GM12891 (cell line): ENCODE results near the gene ZNRF1.

Experiments used
- DNase-seq: peaks from one replicate; pipeline ENCODE4 v3.0.0; 2011; ENCODE audit warnings: low spot score; ENCODE audit not compliant: insufficient read length
- FAIRE-seq: peaks from 2 replicates; lab custom pipeline; 2011; peaks lifted over from hg19 to GRCh38; lab: Jason Lieb, UNC
- PAX5 ChIP-seq: IDR thresholded peaks from 2 replicates; pipeline ENCODE4 v1.6.1; 2011; ENCODE audit warnings: low read length, moderate library complexity, mild to moderate bottlenecking; ENCODE audit not compliant: insufficient read depth, severe bottlenecking
- POLR2A ChIP-seq: IDR thresholded peaks from 2 replicates; pipeline ENCODE4 v1.6.1; 2011; ENCODE audit warnings: low read depth, low read length, control low read depth
- POLR2AphosphoS5 ChIP-seq: IDR thresholded peaks from 2 replicates; pipeline ENCODE4 v1.6.1; 2011; ENCODE audit warnings: low read depth, low read length, control low read depth
- POU2F2 ChIP-seq: IDR thresholded peaks from 2 replicates; pipeline ENCODE4 v1.6.1; 2011; ENCODE audit warnings: low read depth, mild to moderate bottlenecking, control low read depth, low read length, moderate library complexity
- SPI1 ChIP-seq: IDR thresholded peaks from 2 replicates; pipeline ENCODE4 v1.6.1; 2011; ENCODE audit warnings: low read depth, low read length, control low read depth
- TAF1 ChIP-seq: IDR thresholded peaks from 2 replicates; pipeline ENCODE4 v1.6.1; 2011; ENCODE audit warnings: low read depth, low read length, control low read depth

The ZNRF1 gene

GRCh38 chr16:75102595-75102994 is 103.8 kb downstream of the ZNRF1 start:
- DNase-seq = no peak
- TF ChIP-seq TAF1 = no peak
- no peak for TF ChIP-seq SPI1
- no peak for TF ChIP-seq POLR2A
- TF ChIP-seq PAX5 = no peak
- no peak for TF ChIP-seq POLR2AphosphoS5
- no peak for TF ChIP-seq POU2F2

GRCh38 chr16:75103994-75104393 is 105.2 kb downstream of the ZNRF1 start:
- FAIRE-seq = peak; percentile 40
- DNase-seq = no peak
- TF ChIP-seq POU2F2 = no peak
- TF ChIP-seq PAX5 = no peak
- no peak for TF ChIP-seq TAF1
- no peak for TF ChIP-seq SPI1
- no peak for TF ChIP-seq POLR2A
- TF ChIP-seq POLR2AphosphoS5 = no peak

More at GRCh38 chr16:75102595-75102994, 103.8 kb downstream of the ZNRF1 start:
- FAIRE-seq = no peak

GRCh38 chr16:75104836-75105235 is 106.0 kb downstream of the ZNRF1 start:
- no peak for DNase-seq
- no peak for FAIRE-seq
- TF ChIP-seq PAX5 (no peak), TAF1 (no peak), POLR2AphosphoS5 (no peak), SPI1 (no peak), POU2F2 (no peak), POLR2A (no peak)

GRCh38 chr16:75105306-75106061 is 106.7 kb downstream of the ZNRF1 start:
- FAIRE-seq = no peak
- no peak for TF ChIP-seq SPI1
- no peak for TF ChIP-seq PAX5
- TF ChIP-seq POLR2A = no peak
- TF ChIP-seq POLR2AphosphoS5 = no peak
- no peak for TF ChIP-seq POU2F2
- no peak for TF ChIP-seq TAF1
- DNase-seq = no peak

- DNase-seq (no peak), FAIRE-seq (no peak)
- TF ChIP-seq POU2F2 (no peak), POLR2A (no peak), TAF1 (no peak), SPI1 (no peak), POLR2AphosphoS5 (no peak), PAX5 (no peak)
These were observed 107.8 kb downstream of the ZNRF1 start for GRCh38 chr16:75106351-75107274.

GRCh38 chr16:75107505-75107904 is 108.7 kb downstream of the ZNRF1 start:
- DNase-seq = no peak
- FAIRE-seq = no peak
- TF ChIP-seq POLR2A = no peak
- TF ChIP-seq SPI1 = no peak
- no peak for TF ChIP-seq POLR2AphosphoS5
- no peak for TF ChIP-seq TAF1
- no peak for TF ChIP-seq PAX5
- no peak for TF ChIP-seq POU2F2

- peak; percentile 85 for FAIRE-seq
- DNase-seq = no peak
- TF ChIP-seq POU2F2 = no peak
- TF ChIP-seq POLR2A = no peak
- no peak for TF ChIP-seq PAX5
- TF ChIP-seq POLR2AphosphoS5 = no peak
- no peak for TF ChIP-seq SPI1
- TF ChIP-seq TAF1 = no peak
These were observed 110.2 kb downstream of the ZNRF1 start for GRCh38 chr16:75108792-75109731.

- FAIRE-seq = peak; percentile 80
- no peak for DNase-seq
These were observed 111.0 kb downstream of the ZNRF1 start for GRCh38 chr16:75109732-75110243.

More at GRCh38 chr16:75109732-75110243, 111.0 kb downstream of the ZNRF1 start:
- TF ChIP-seq PAX5 = no peak
- TF ChIP-seq TAF1 = no peak
- TF ChIP-seq SPI1 = no peak
- TF ChIP-seq POLR2AphosphoS5 = no peak
